GM12878 (cell line): Measurements from ENCODE around the gene RETREG3. TPM values are rescaled to one million over a fixed set of nuclear protein-coding genes. Genes with fewer than 3 reads are reported as not detected.

ENCODE experiments used
- ASH2L ChIP-seq: fragments of 300-600, 200-600 bp; sonication (generic); IDR thresholded peaks from 2 replicates; pipeline ENCODE4 v1.6.1; 2017; ENCODE audit warnings: low read depth, mild to moderate bottlenecking, borderline replicate concordance
- BHLHE40 ChIP-seq, 2 experiments: fragments of 450-650 bp in 1 of 2; IDR thresholded peaks; 2 replicates each; pipeline ENCODE4 v1.6.1; 2011 to 2017; ENCODE audit warnings: low read depth in 2 of 2, borderline replicate concordance in 1 of 2, improper control_type of control experiment in 1 of 2, low read length in 1 of 2, mild to moderate bottlenecking in 1 of 2
- CBX5 ChIP-seq: sonication (generic); IDR thresholded peaks from 2 replicates; pipeline ENCODE4 v1.6.1; 2016; ENCODE audit warnings: low read depth, moderate library complexity, mild to moderate bottlenecking, inconsistent platforms
- KLF5 ChIP-seq: fragments of 450-650 bp; IDR thresholded peaks from 2 replicates; pipeline ENCODE4 v1.6.1; 2014; ENCODE audit warnings: mild to moderate bottlenecking; ENCODE audit not compliant: partially characterized antibody
- NR2F1 ChIP-seq: fragments of 450-650 bp; conservative IDR thresholded peaks from 2 replicates; pipeline ENCODE4 v1.6.1; 2017; ENCODE audit warnings: mild to moderate bottlenecking
- SP1 ChIP-seq: IDR thresholded peaks from one replicate; pipeline ENCODE4 v1.6.1; 2011; ENCODE audit warnings: low read depth, low read length
- SUPT20H ChIP-seq: IDR thresholded peaks from 2 replicates; pipeline ENCODE4 v1.6.1; 2011; ENCODE audit warnings: low read depth, mild to moderate bottlenecking, low read length, moderate library complexity, borderline replicate concordance; ENCODE audit not compliant: control insufficient read depth
- TBL1XR1 ChIP-seq: IDR thresholded peaks from 2 replicates; pipeline ENCODE4 v1.6.1; 2012; ENCODE audit warnings: low read depth, low read length, improper control_type of control experiment
- ZZZ3 ChIP-seq: IDR thresholded peaks from 2 replicates; pipeline ENCODE4 v1.6.1; 2011; ENCODE audit warnings: low read depth; ENCODE audit not compliant: control insufficient read depth, insufficient read length
- polyA plus RNA-seq, 11 experiments: library from polyadenylated mRNA; depleted of rRNA in 4 of 11; unstranded in 6 of 11; stranded (reverse) in 5 of 11; fragments of >200 nt; fragmentation: Nextera tagmentation in 4 of 11; fragmentation: Illumina TruSeq in 1 of 11; extraction: Ambion mirVana in 4 of 11; extraction: Trizol in 1 of 11; gene quantifications; 1 replicate in 1 of 11; 2 replicates in 10 of 11; pipeline versions ENCODE4 v1.2.1 to v1.2.3, GENCODE V29; 2011 to 2016; ENCODE audit warnings: inconsistent platforms in 2 of 11, missing spikeins in 2 of 11, low read depth in 1 of 11
- total RNA-seq, 4 experiments: library from RNA; depleted of rRNA in 3 of 4; stranded (reverse); fragments of >200 nt in 3 of 4; fragmentation: Illumina TruSeq in 1 of 4; extraction: Trizol in 1 of 4; gene quantifications; 2 replicates each; pipeline versions ENCODE4 v1.2.1 to v1.2.3, GENCODE V29; 2013 to 2021
- TF ChIP-seq, protein P1 (sequence below): IDR thresholded peaks from 2 replicates; pipeline ENCODE4 v1.6.1; 2011; ENCODE audit warnings: low read depth, mild to moderate bottlenecking, low read length, moderate library complexity, borderline replicate concordance; ENCODE audit errors: extremely low read depth
- TF ChIP-seq, protein P2 (sequence below): IDR thresholded peaks from 2 replicates; pipeline ENCODE4 v1.6.1; 2011; ENCODE audit warnings: mild to moderate bottlenecking, low read depth, low read length, moderate library complexity; ENCODE audit not compliant: insufficient replicate concordance
- TF ChIP-seq, protein P3 (sequence below): fragments of 450-650 bp; IDR thresholded peaks from 2 replicates; pipeline ENCODE4 v1.6.1; 2016; ENCODE audit warnings: mild to moderate bottlenecking, moderate library complexity, borderline replicate concordance
- TF ChIP-seq, protein P4 (sequence below): IDR thresholded peaks from 2 replicates; pipeline ENCODE4 v1.6.1; 2012; ENCODE audit warnings: improper control_type of control experiment, low read depth, low read length; ENCODE audit not compliant: insufficient replicate concordance

The RETREG3 gene
- total and polyA plus RNA-seq, 10 of the 15 experiments (the other 5 are each of a cell fraction or from before 2014, with no cell fraction given): 7.0 to 50.6 (median 27.3) TPM

DNA sequence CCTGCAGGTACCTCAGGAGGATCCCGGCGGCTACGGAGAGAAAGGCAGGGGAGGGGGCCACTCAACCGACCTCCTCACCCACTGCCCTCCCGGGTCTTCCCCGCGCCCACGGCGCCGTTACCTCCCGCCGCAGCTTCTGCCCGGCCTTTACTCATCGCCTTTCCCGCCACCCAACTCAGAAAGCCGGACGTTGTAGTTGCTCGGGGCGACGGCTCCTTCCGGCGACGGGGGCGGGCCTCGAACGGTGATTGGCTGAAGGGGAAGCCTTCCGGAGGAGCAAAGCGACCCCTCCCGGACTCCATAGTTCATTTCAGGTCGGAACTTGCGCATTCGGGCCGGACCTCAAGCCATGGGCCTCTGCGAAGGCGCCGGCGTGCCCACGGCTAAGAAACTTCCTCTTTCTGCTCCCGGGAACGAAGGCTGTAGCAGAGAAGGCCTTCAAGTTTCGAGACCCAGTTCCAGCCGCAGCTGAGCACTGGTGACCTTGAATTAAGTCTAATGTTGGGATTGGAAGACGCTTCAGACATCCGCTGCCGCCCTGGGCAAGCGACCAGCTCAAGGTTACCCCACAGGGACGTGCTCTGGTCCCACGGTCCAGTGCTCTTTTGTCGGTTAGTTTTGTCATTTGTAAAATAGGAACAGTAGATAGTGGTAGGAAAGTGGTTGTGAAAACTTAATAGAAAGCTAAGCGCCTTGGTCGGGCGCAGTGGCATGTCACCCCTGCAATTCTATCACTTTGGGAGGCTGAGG is 31.5 kb downstream of the RETREG3 start, which contains the start of gene PSMC3IP (continued):
- TF ChIP-seq, protein P1, sequence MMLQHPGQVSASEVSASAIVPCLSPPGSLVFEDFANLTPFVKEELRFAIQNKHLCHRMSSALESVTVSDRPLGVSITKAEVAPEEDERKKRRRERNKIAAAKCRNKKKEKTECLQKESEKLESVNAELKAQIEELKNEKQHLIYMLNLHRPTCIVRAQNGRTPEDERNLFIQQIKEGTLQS: no peak
- TF ChIP-seq, protein P2, sequence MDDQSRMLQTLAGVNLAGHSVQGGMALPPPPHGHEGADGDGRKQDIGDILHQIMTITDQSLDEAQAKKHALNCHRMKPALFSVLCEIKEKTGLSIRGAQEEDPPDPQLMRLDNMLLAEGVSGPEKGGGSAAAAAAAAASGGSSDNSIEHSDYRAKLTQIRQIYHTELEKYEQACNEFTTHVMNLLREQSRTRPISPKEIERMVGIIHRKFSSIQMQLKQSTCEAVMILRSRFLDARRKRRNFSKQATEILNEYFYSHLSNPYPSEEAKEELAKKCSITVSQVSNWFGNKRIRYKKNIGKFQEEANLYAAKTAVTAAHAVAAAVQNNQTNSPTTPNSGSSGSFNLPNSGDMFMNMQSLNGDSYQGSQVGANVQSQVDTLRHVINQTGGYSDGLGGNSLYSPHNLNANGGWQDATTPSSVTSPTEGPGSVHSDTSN: no peak
- TF ChIP-seq, protein P3, sequence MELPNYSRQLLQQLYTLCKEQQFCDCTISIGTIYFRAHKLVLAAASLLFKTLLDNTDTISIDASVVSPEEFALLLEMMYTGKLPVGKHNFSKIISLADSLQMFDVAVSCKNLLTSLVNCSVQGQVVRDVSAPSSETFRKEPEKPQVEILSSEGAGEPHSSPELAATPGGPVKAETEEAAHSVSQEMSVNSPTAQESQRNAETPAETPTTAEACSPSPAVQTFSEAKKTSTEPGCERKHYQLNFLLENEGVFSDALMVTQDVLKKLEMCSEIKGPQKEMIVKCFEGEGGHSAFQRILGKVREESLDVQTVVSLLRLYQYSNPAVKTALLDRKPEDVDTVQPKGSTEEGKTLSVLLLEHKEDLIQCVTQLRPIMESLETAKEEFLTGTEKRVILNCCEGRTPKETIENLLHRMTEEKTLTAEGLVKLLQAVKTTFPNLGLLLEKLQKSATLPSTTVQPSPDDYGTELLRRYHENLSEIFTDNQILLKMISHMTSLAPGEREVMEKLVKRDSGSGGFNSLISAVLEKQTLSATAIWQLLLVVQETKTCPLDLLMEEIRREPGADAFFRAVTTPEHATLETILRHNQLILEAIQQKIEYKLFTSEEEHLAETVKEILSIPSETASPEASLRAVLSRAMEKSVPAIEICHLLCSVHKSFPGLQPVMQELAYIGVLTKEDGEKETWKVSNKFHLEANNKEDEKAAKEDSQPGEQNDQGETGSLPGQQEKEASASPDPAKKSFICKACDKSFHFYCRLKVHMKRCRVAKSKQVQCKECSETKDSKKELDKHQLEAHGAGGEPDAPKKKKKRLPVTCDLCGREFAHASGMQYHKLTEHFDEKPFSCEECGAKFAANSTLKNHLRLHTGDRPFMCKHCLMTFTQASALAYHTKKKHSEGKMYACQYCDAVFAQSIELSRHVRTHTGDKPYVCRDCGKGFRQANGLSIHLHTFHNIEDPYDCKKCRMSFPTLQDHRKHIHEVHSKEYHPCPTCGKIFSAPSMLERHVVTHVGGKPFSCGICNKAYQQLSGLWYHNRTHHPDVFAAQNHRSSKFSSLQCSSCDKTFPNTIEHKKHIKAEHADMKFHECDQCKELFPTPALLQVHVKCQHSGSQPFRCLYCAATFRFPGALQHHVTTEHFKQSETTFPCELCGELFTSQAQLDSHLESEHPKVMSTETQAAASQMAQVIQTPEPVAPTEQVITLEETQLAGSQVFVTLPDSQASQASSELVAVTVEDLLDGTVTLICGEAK: peak; percentile 96
- no peak for TF ChIP-seq TBL1XR1
- no peak for TF ChIP-seq ZZZ3
- TF ChIP-seq ASH2L: no peak
- TF ChIP-seq SP1: peak; percentile 80
- TF ChIP-seq, protein P4, sequence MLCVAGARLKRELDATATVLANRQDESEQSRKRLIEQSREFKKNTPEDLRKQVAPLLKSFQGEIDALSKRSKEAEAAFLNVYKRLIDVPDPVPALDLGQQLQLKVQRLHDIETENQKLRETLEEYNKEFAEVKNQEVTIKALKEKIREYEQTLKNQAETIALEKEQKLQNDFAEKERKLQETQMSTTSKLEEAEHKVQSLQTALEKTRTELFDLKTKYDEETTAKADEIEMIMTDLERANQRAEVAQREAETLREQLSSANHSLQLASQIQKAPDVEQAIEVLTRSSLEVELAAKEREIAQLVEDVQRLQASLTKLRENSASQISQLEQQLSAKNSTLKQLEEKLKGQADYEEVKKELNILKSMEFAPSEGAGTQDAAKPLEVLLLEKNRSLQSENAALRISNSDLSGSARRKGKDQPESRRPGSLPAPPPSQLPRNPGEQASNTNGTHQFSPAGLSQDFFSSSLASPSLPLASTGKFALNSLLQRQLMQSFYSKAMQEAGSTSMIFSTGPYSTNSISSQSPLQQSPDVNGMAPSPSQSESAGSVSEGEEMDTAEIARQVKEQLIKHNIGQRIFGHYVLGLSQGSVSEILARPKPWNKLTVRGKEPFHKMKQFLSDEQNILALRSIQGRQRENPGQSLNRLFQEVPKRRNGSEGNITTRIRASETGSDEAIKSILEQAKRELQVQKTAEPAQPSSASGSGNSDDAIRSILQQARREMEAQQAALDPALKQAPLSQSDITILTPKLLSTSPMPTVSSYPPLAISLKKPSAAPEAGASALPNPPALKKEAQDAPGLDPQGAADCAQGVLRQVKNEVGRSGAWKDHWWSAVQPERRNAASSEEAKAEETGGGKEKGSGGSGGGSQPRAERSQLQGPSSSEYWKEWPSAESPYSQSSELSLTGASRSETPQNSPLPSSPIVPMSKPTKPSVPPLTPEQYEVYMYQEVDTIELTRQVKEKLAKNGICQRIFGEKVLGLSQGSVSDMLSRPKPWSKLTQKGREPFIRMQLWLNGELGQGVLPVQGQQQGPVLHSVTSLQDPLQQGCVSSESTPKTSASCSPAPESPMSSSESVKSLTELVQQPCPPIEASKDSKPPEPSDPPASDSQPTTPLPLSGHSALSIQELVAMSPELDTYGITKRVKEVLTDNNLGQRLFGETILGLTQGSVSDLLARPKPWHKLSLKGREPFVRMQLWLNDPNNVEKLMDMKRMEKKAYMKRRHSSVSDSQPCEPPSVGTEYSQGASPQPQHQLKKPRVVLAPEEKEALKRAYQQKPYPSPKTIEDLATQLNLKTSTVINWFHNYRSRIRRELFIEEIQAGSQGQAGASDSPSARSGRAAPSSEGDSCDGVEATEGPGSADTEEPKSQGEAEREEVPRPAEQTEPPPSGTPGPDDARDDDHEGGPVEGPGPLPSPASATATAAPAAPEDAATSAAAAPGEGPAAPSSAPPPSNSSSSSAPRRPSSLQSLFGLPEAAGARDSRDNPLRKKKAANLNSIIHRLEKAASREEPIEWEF: no peak
- peak in 1 of 2 experiments; percentile 47; a peak in 1 of 4 replicates for TF ChIP-seq BHLHE40 (IDR thresholded peaks at IDR 0.05; ENCODE audit: borderline replicate concordance in 1 of 2, low read depth in 2 of 2, low read length in 1 of 2)
- no peak for TF ChIP-seq KLF5
- TF ChIP-seq CBX5: peak; percentile 77; the same call in 1 of the 2 replicates
- peak; percentile 35; the same call in 1 of the 2 replicates for TF ChIP-seq NR2F1
- TF ChIP-seq SUPT20H: no peak
